GM18505 (cell line): ENCODE data around the gene STT3B.

ENCODE experiments used
- ATAC-seq: cut with Tn5 transposase; IDR thresholded peaks from one replicate; pipeline ENCODE4 v1.9.1; 2021; ENCODE audit not compliant: unreplicated experiment
- POLR2A ChIP-seq: IDR thresholded peaks from 4 replicates; pipeline ENCODE4 v1.6.1; 2011; ENCODE audit warnings: borderline replicate concordance; ENCODE audit not compliant: insufficient read depth, insufficient read length; ENCODE audit errors: extremely low read depth

STT3B gene

GRCh38 chr3:31671976-31672375 lies 139.3 kb downstream of the STT3B start:
- no peak for ATAC-seq
- no peak for TF ChIP-seq POLR2A

- TF ChIP-seq POLR2A, result no peak
- no peak for ATAC-seq
Observed at GRCh38 chr3:31673950-31674349, 141.2 kb downstream of the STT3B start.

GRCh38 chr3:31676556-31676955 lies 143.8 kb downstream of the STT3B start:
- ATAC-seq, result no peak
- TF ChIP-seq POLR2A, result no peak

- ATAC-seq, result no peak
- TF ChIP-seq POLR2A, result no peak
Observed at GRCh38 chr3:31680072-31680870, 147.5 kb downstream of the STT3B start.
